Measurements from ENCODE around the gene ATXN10.

Gene ATXN10

DNA sequence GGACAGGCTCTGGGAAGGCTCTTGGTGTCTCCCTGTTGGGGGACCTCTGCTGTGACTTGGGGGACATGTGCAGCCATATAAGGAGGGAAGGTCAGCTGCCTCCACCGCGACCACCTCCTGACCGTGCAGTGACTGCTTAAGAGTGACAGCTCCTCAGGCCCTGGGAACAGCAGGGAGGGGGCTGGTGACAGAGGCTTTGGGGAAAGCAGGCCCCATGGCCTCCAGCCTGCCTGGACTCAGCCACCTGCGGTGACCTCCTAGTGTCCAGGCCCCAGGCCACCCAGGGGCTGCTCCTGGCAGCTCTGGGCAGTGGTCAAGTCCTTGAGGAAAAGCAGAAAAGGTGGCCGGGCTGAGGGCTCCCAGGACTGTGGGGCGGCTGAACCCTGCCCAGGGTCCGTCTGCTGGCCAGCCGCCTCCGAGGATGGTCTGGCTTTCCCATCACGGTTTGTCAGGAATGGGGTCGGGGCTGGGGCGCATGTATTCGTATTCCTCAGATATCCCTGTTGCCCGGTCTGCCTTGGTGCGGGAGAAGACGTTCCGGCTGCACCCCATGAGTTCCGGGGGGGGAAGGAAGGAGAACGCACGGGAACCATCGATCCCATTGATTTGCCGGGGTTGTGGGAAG is 208.6 kb downstream of the ATXN10 start:
- DNase-seq (ENCODE audit: insufficient read length, low spot score) (no peak), FAIRE-seq (no peak)
- no peak for TF ChIP-seq CTCF (IDR thresholded peaks at IDR 0.05; ENCODE audit: insufficient read depth, missing control alignments)

- DNase-seq (ENCODE audit: insufficient read length, low spot score) (no peak), FAIRE-seq (no peak)
- TF ChIP-seq CTCF (IDR thresholded peaks at IDR 0.05; ENCODE audit: insufficient read depth, missing control alignments): no peak
These were observed 209.3 kb downstream of the ATXN10 start for GRCh38 chr22:45880716-45881523.

- no peak for DNase-seq (ENCODE audit: insufficient read length, low spot score)
- TF ChIP-seq CTCF (IDR thresholded peaks at IDR 0.05; ENCODE audit: insufficient read depth, missing control alignments): no peak
- no peak for FAIRE-seq
These were observed 209.9 kb downstream of the ATXN10 start for GRCh38 chr22:45881524-45881875.

DNA sequence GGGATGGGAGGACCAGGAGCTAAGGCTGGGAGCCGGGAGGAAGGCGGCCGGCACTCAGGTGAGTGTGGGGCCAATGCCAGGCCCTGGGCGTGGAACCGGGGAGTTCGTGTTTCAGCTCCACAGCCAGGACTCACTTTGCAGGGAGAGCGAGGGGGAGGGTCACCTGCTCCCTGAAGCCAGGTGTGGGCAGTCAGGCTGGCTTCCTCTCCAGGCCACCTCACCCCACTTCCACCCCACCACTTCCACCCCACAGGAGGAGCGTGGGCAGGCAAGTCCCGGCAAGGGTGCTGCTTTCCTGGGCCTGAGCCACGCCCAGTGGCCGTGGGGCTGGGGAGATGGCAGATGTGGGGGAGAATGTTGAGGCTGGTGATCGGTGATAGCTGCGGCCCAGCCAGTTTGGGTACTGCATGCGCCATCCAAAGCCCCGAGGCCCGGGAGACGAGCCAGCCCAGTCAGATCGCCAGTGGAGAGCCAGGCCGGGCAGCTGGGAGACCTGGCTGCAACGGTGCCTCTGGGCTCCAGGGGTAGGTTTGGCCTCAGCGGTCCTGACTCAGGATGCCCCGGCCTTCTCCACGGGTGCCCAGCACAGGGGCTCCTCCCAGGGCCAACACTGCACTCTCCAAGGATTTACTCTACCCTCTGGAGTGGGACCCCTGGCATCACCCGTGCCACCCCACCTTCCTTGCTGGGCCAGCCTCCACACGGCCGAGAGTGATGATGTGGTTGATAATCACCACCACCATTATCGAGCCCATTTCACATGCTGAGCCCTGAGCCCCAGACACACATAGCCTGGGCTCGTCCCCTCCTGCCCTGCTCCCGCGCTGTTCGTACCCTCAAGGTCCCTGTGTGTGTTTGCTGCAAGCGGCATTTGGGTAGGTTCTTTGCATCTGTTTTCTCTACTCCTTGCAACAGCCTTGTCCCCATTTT is 211.5 kb downstream of the ATXN10 start:
- DNase-seq (ENCODE audit: insufficient read length, low spot score): no peak
- no peak for TF ChIP-seq CTCF (IDR thresholded peaks at IDR 0.05; ENCODE audit: insufficient read depth, missing control alignments)
- FAIRE-seq: no peak

DNA sequence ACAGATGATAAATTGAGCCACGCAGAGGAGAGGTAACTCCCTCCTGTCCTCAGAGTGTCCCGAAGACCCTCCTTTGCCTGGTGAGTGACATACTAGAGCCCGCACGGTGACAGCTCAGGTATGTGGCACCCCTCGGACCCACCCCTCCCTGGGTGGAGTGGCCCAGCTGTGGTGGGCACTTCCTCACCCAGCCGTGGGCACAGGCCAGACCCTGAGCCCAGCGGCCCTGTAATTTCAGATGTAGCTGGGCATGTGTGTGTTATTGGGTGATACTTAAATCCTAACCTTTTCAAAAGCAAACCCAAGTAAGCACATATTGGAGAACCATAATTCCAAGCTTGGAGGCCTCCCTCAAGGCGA is 212.2 kb downstream of the ATXN10 start:
- FAIRE-seq (no peak), DNase-seq (ENCODE audit: insufficient read length, low spot score) (no peak)
- TF ChIP-seq CTCF (IDR thresholded peaks at IDR 0.05; ENCODE audit: insufficient read depth, missing control alignments): no peak

DNA sequence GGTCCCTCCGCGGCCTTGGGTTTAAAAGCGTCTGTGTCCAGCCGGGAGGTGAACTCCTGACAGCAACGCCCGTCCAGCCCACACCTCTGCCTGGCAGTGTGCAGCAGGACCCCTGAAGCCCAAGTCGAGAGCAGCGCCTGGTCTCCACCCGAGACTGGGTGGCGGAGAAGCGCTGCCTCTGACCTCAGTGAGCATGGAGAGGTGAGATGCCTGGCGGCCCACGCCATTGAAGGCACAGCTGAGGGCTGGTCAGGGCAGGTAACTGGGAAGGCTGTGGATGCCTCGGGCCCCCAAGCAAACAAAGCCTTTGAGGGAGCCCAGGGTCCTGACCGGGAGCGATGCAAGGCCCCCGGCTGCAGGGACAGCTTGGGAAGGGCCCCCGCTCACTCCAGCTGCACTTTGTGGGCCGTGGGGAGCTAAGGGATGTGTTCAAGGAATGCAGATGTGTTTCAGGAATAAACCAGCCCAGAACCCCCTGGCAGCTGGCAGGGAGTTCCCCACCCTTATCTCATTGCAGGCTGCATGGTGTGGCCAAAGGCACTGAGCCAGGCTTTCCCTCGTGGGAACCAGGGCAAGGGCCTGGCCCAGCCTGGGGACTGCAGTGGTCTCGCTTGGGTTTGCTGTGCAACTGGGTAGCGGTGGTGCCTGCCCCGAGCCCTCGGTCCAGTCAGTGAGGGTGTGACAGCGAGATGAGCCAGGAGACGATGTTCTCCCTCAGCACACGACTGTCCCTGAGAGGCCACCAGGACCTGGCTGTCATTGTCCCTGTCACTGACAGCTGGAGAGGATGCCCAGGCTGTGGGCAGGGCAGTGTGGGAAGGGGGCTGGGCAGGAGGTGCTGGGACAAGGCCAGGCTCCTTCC is 212.8 kb downstream of the ATXN10 start:
- FAIRE-seq (no peak), DNase-seq (ENCODE audit: insufficient read length, low spot score) (no peak)
- no peak for TF ChIP-seq CTCF (IDR thresholded peaks at IDR 0.05; ENCODE audit: insufficient read depth, missing control alignments)

All from D721Med (cell line).